Stimulated activated CD4-positive, alpha-beta T cell treated with anti-CD3 and anti-CD28 coated beads, Interleukin-1b, Interleukin-23, amount 100 ng/mL, for 24 hours (primary cell): ENCODE data around the gene CLMN.
"Not testable (repeated sequence)": the region's sequence is repeated elsewhere in the genome, so short reads cannot be mapped to it uniquely, and the experiment has no call there.

Source experiments
- DNase-seq, 4 experiments: peaks; one replicate each; pipeline ENCODE4 v3.0.0-alpha.2; 2020; ENCODE audit warnings: low read depth in 4 of 4, low spot score in 1 of 4

The CLMN gene

GRCh38 chr14:95197551-95197950 is 122.2 kb downstream of the CLMN start:
- DNase-seq, result no peak

- no peak for DNase-seq
Observed at GRCh38 chr14:95196826-95197545, 122.7 kb downstream of the CLMN start.

GRCh38 chr14:95196268-95196667 is 123.4 kb downstream of the CLMN start:
- DNase-seq, result no peak

GRCh38 chr14:95195031-95195430 is 124.7 kb downstream of the CLMN start:
- no peak for DNase-seq

- no peak for DNase-seq
Observed at GRCh38 chr14:95193081-95193480, 126.6 kb downstream of the CLMN start.

GRCh38 chr14:95192311-95192710 is 127.4 kb downstream of the CLMN start:
- DNase-seq, result no peak

- no peak for DNase-seq
Observed at GRCh38 chr14:95191445-95192199, 128.1 kb downstream of the CLMN start.

- DNase-seq, result no peak
Observed at GRCh38 chr14:95190857-95191256, 128.9 kb downstream of the CLMN start.

GRCh38 chr14:95190346-95190840 is 129.3 kb downstream of the CLMN start:
- no peak for DNase-seq

- no peak for DNase-seq
Observed at GRCh38 chr14:95189367-95190132, 130.2 kb downstream of the CLMN start.

GRCh38 chr14:95188380-95188779 is 131.3 kb downstream of the CLMN start:
- DNase-seq, result no peak

- no peak for DNase-seq
Observed at GRCh38 chr14:95185767-95186392, 133.8 kb downstream of the CLMN start.

GRCh38 chr14:95185033-95185766 is 134.5 kb downstream of the CLMN start:
- no peak for DNase-seq

GRCh38 chr14:95184413-95184790 is 135.3 kb downstream of the CLMN start:
- no peak for DNase-seq

- no peak for DNase-seq
Observed at GRCh38 chr14:95183532-95184412, 135.9 kb downstream of the CLMN start.

GRCh38 chr14:95183082-95183481 is 136.6 kb downstream of the CLMN start:
- DNase-seq, result no peak

- DNase-seq, result no peak
Observed at GRCh38 chr14:95182379-95182778, 137.3 kb downstream of the CLMN start.

- DNase-seq, result no peak
Observed at GRCh38 chr14:95180966-95181741, 138.6 kb downstream of the CLMN start.

GRCh38 chr14:95175670-95176069 is 144.0 kb downstream of the CLMN start:
- DNase-seq, result not testable (repeated sequence)
